ENCODE measurements around the gene TMEM92. TPM values are rescaled to one million over a fixed set of nuclear protein-coding genes. Genes with fewer than 3 reads are reported as not detected.

The TMEM92 gene
- total and polyA plus RNA-seq, 8 donors: 4.4 to 10.7 (median 6.4) TPM

Other genes starting within 250 kb of the TMEM92 start
- 100 to 1,000 TPM; 182 to 311 TPM for gene ITGA3, start 218.4 kb upstream of the TMEM92 start, total RNA-seq
- 10 to 100 TPM; 43.0 to 66.7 (median 50.9) TPM for gene ITGA3, start 218.4 kb upstream of the TMEM92 start, polyA plus RNA-seq (ENCODE audit: insufficient read length in 6 of 6)
- gene PDK2, start 179.1 kb upstream of the TMEM92 start, total RNA-seq: 10 to 100 TPM; 20.7 to 32.0 TPM
- 10 to 100 TPM; 61.0 to 83.8 (median 69.4) TPM for gene PDK2, start 179.1 kb upstream of the TMEM92 start, polyA plus RNA-seq (ENCODE audit: insufficient read length in 6 of 6)
- 10 to 100 TPM in 1 of 2 donors, 1 to 10 TPM in 1; 8.4 to 10.2 TPM for gene SAMD14, start 144.3 kb upstream of the TMEM92 start, total RNA-seq
- 10 to 100 TPM; 14.9 to 21.6 (median 16.6) TPM for gene SAMD14, start 144.3 kb upstream of the TMEM92 start, polyA plus RNA-seq (ENCODE audit: insufficient read length in 6 of 6)
- 10 to 100 TPM; 67.4 to 86.6 TPM for gene PPP1R9B, start 123.8 kb upstream of the TMEM92 start, total RNA-seq
- 10 to 100 TPM; 53.4 to 68.9 (median 61.5) TPM for gene PPP1R9B, start 123.8 kb upstream of the TMEM92 start, polyA plus RNA-seq (ENCODE audit: insufficient read length in 6 of 6)
- gene SGCA, start 108.5 kb upstream of the TMEM92 start, total RNA-seq: 10 to 100 TPM in 1 of 2 donors, 1 to 10 TPM in 1; 8.3 to 18.5 TPM
- 1 to 10 TPM; 3.2 to 7.5 (median 4.8) TPM for gene SGCA, start 108.5 kb upstream of the TMEM92 start, polyA plus RNA-seq (ENCODE audit: insufficient read length in 6 of 6)
- gene COL1A1, start 72.8 kb upstream of the TMEM92 start, total RNA-seq: 1,000 to 10,000 TPM in 1 of 2 donors, 100 to 1,000 TPM in 1; 867 to 4,830 TPM
- 100 to 1,000 TPM; 421 to 948 (median 622) TPM for gene COL1A1, start 72.8 kb upstream of the TMEM92 start, polyA plus RNA-seq (ENCODE audit: insufficient read length in 6 of 6)
- gene XYLT2, start 71.7 kb downstream of the TMEM92 start, total RNA-seq: 10 to 100 TPM; 19.6 to 24.3 TPM
- gene XYLT2, start 71.7 kb downstream of the TMEM92 start, polyA plus RNA-seq (ENCODE audit: insufficient read length in 6 of 6): 10 to 100 TPM; 18.6 to 25.0 (median 21.4) TPM
- 10 to 100 TPM; 52.5 to 53.8 TPM for gene MRPL27, start 98.7 kb downstream of the TMEM92 start, total RNA-seq
- 10 to 100 TPM; 53.9 to 60.1 (median 56.4) TPM for gene MRPL27, start 98.7 kb downstream of the TMEM92 start, polyA plus RNA-seq (ENCODE audit: insufficient read length in 6 of 6)
- gene EME1, start 98.8 kb downstream of the TMEM92 start, total RNA-seq: 1 to 10 TPM; 2.6 to 3.8 TPM
- 10 to 100 TPM in 4 of 6 donors, 1 to 10 TPM in 2; 7.9 to 12.7 (median 11.4) TPM for gene EME1, start 98.8 kb downstream of the TMEM92 start, polyA plus RNA-seq (ENCODE audit: insufficient read length in 6 of 6)
- gene LRRC59, start 123.1 kb downstream of the TMEM92 start, total RNA-seq: 100 to 1,000 TPM; 102 to 151 TPM
- 10 to 100 TPM; 43.6 to 65.5 (median 49.2) TPM for gene LRRC59, start 123.1 kb downstream of the TMEM92 start, polyA plus RNA-seq (ENCODE audit: insufficient read length in 6 of 6)
- gene ACSF2, start 151.8 kb downstream of the TMEM92 start, total RNA-seq: 100 to 1,000 TPM in 1 of 2 donors, 10 to 100 TPM in 1; 60.9 to 148 TPM
- gene ACSF2, start 151.8 kb downstream of the TMEM92 start, polyA plus RNA-seq (ENCODE audit: insufficient read length in 6 of 6): 100 to 1,000 TPM; 106 to 146 (median 124) TPM
- under 1 TPM; 0.17 to 0.21 TPM for gene CHAD, start 194.4 kb downstream of the TMEM92 start, total RNA-seq
- 1 to 10 TPM; 3.9 to 9.8 (median 5.5) TPM for gene CHAD, start 194.4 kb downstream of the TMEM92 start, polyA plus RNA-seq (ENCODE audit: insufficient read length in 6 of 6)
- gene RSAD1, start 204.4 kb downstream of the TMEM92 start, total RNA-seq: 10 to 100 TPM; 28.5 to 34.8 TPM
- 10 to 100 TPM; 40.6 to 61.5 (median 48.0) TPM for gene RSAD1, start 204.4 kb downstream of the TMEM92 start, polyA plus RNA-seq (ENCODE audit: insufficient read length in 6 of 6)
- gene MYCBPAP, start 234.0 kb downstream of the TMEM92 start, total RNA-seq: 1 to 10 TPM; 1.4 to 2.7 TPM
- gene MYCBPAP, start 234.0 kb downstream of the TMEM92 start, polyA plus RNA-seq (ENCODE audit: insufficient read length in 6 of 6): 1 to 10 TPM; 5.1 to 9.1 (median 6.1) TPM